Karpas-422 (cell line): ENCODE measurements around the gene USP9X. TPM values are rescaled to one million over a fixed set of nuclear protein-coding genes. Genes with fewer than 3 reads are reported as not detected.
"Not testable (repeated sequence)": the region's sequence is repeated elsewhere in the genome, so short reads cannot be mapped to it uniquely, and the experiment has no call there.

Experiments used
- DNase-seq: peaks from one replicate; pipeline ENCODE4 v3.0.0-alpha.2; 2015
- H2AFZ ChIP-seq: fragments of 200-600 bp; sonication (generic); 2 replicates; pipeline ENCODE4 v1.6.1; 2014; ENCODE audit warnings: antibody characterized with exemption, low read length, mixed read lengths
- H3K27ac ChIP-seq: fragments of 200-600 bp; sonication (generic); 2 replicates; pipeline ENCODE4 v1.5.1; 2014; ENCODE audit warnings: mild to moderate bottlenecking, low read length, moderate library complexity
- H3K27me3 ChIP-seq: fragments of 200-600 bp; sonication (generic); 2 replicates; pipeline ENCODE4 v1.6.1; 2014; ENCODE audit warnings: low read length, mixed read lengths
- H3K36me3 ChIP-seq: fragments of 200-600 bp; sonication (generic); 2 replicates; pipeline ENCODE4 v1.6.1; 2014; ENCODE audit warnings: low read length, mixed read lengths; ENCODE audit not compliant: insufficient read depth
- H3K4me1 ChIP-seq: fragments of 200-600 bp; sonication (generic); 2 replicates; pipeline ENCODE4 v1.6.1; 2014; ENCODE audit warnings: mild to moderate bottlenecking, low read length, mixed read lengths
- H3K4me2 ChIP-seq: fragments of 200-600 bp; sonication (generic); 2 replicates; pipeline ENCODE4 v1.6.1; 2014; ENCODE audit warnings: low read length, low read depth, mild to moderate bottlenecking; ENCODE audit not compliant: poor library complexity, severe bottlenecking
- H3K4me3 ChIP-seq: fragments of 200-600 bp; sonication (generic); 2 replicates; pipeline ENCODE4 v1.5.1; 2014; ENCODE audit warnings: mild to moderate bottlenecking, antibody characterized with exemption, low read length, mixed read lengths
- H3K79me2 ChIP-seq: fragments of 200-600 bp; sonication (generic); 2 replicates; pipeline ENCODE4 v1.6.1; 2014; ENCODE audit warnings: mild to moderate bottlenecking, low read length, mixed read lengths
- H3K9ac ChIP-seq: fragments of 200-600 bp; sonication (generic); 2 replicates; pipeline ENCODE4 v1.6.0; 2014; ENCODE audit warnings: low read length
- H3K9me2 ChIP-seq: fragments of 200-600 bp; sonication (generic), shearing (Covaris generic); replicated peaks from 2 replicates; pipeline ENCODE4 v1.6.0; 2014; ENCODE audit warnings: mild to moderate bottlenecking, low read length, moderate library complexity; ENCODE audit not compliant: insufficient read depth
- H3K9me3 ChIP-seq: fragments of 300-700, 200-600 bp; sonication (generic); 2 replicates; pipeline ENCODE4 v1.6.1; 2014; ENCODE audit warnings: low read length, mixed read lengths
- H4K20me1 ChIP-seq: fragments of 200-600 bp; sonication (generic); 2 replicates; pipeline ENCODE4 v1.6.1; 2014; ENCODE audit warnings: mild to moderate bottlenecking, antibody characterized with exemption, low read length, low read depth; ENCODE audit not compliant: insufficient read depth
- total RNA-seq: library from RNA; depleted of rRNA; stranded (reverse); fragments of >200 nt; shearing (Covaris generic); gene quantifications from 2 replicates; pipeline ENCODE4 v1.2.3, GENCODE V29; 2014; ENCODE audit warnings: low replicate concordance

The USP9X gene
- total RNA-seq, 1 experiment from 2014 or later = 160 TPM

DNA sequence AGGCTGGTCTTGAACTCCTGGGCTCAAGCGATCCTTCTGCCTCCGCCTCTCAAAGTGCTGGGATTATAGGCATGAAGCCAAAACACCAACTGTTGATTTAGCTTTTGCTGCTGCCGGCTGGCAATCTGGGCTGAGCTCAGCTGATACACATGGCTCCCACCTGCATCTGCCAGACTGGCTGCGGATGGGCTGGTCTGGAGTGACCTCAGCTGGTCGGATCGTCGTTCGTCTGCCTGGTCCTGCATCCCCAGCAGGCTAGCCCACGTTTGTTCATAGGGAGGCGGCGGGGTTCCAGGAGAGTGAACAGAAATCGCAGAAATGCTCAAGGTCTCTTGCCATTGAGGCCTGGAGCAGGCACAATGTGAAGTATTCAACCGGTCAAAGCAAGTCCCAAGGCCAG is 174.3 kb downstream of the USP9X start:
- DNase-seq = no peak
- Histone ChIP-seq H3K27me3 (no peaks in the 10 kb centered on the region), H3K4me2 (no peak overlapping the region), H3K4me1 (peaks cover 5% of the 10 kb centered on the region), H3K9me2 (no peaks in the 10 kb centered on the region), H3K27ac (no peak overlapping the region), H4K20me1 (no peaks in the 10 kb centered on the region), H3K4me3 (no peak overlapping the region), H3K36me3 (no peaks in the 10 kb centered on the region), H3K9me3 (no peaks in the 10 kb centered on the region), H3K9ac (no peak overlapping the region), H3K79me2 (no peaks in the 10 kb centered on the region), H2AFZ (no peak overlapping the region)

DNA sequence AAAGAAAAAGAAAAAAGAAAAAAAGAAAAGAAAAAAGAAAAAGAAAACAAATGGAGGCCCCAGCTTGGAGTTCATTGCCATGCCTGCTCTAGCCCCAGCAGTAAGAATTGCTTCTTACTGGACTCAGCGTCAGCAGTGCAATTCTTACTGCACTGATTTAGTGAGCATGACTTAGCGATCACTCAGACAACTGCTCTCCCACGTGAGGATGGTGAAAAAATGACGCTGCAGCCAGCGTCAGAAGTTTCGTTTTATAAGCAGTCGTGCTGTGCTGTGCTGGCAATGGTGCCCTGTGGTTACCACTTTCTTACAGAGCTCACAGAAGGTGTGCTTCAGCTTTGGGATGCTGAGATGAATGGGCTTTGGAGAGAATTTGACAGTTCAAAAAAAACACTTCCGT is 180.4 kb downstream of the USP9X start:
- Histone ChIP-seq H3K9me3 (no peaks in the 10 kb centered on the region), H3K79me2 (no peaks in the 10 kb centered on the region), H3K9me2 (no peaks in the 10 kb centered on the region), H3K27ac (no peak overlapping the region), H3K4me2 (no peak overlapping the region), H2AFZ (no peak overlapping the region), H3K4me3 (no peak overlapping the region), H3K36me3 (no peaks in the 10 kb centered on the region), H4K20me1 (no peaks in the 10 kb centered on the region), H3K4me1 (no peaks in the 10 kb centered on the region), H3K27me3 (no peaks in the 10 kb centered on the region), H3K9ac (no peak overlapping the region)
- DNase-seq = peak; percentile 49

GRCh38 chrX:41273638-41274037 is 188.4 kb downstream of the USP9X start:
- Histone ChIP-seq H2AFZ (no peak overlapping the region), H3K9ac (no peak overlapping the region), H3K9me2 (no peaks in the 10 kb centered on the region), H3K79me2 (no peaks in the 10 kb centered on the region), H3K9me3 (no peaks in the 10 kb centered on the region), H3K4me2 (no peak overlapping the region), H4K20me1 (no peaks in the 10 kb centered on the region), H3K36me3 (no peaks in the 10 kb centered on the region), H3K27ac (no peak overlapping the region), H3K4me1 (peaks cover 11% of the 10 kb centered on the region), H3K4me3 (no peak overlapping the region), H3K27me3 (no peaks in the 10 kb centered on the region)
- DNase-seq = no peak

DNA sequence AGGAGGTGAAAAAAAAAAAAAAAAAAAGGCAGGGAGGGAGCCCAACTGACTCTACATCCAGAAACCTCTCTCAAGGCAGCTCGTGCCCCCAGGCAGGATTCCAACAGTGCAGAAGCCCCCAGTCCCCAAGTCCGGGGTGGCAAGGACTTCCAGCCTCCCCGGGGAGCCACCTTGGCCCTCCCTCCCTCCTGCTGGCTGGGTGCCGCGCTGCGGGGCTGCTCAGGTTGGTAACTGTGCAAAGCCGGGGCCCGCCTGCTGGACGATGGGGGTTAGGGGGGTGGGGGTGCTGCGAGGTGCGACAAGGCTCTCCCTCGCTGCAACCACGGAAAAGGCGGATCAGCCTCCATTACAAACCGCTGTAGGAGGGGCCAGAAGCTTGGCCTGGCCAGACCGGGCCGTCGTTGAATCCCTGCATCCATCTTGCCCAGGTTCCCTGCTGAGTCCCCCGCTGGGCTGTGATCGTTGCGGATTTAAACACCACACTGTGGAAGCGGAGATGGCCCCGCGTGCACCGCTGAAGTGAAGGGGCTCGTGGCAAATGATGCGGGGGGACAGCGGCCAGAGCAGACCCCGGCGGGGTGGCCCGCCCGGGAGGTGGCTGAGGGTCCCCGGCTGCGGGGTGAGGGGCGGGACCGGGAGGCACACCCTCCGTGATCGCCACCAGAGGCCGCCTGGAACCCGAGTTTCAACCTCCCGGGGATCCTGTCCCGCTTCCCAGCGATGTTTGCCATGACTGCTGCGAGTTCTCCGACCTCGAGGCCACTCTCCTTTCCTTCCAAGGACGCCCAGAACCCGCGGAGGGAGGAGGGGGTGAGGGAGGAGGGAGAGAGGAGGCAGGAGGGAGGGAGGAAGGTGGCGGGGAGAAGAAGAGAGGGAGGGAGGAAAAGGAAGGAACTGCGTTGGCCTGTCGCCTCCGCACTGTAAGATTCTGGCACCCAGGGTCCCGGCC is 190.7 kb downstream of the USP9X start:
- peak overlapping the region; percentile 67 for H3K4me2 ChIP-seq
- peak overlapping the region; percentile 87; the same call in 1 of the 2 replicates for H2AFZ ChIP-seq
- H3K27me3 ChIP-seq = no peaks in the 10 kb centered on the region
- peak overlapping the region; percentile 59 for H3K9ac ChIP-seq
- no peaks in the 10 kb centered on the region for H3K9me3 ChIP-seq
- no peaks in the 10 kb centered on the region for H4K20me1 ChIP-seq
- H3K4me3 ChIP-seq = peak overlapping the region; percentile 61
- H3K36me3 ChIP-seq = no peaks in the 10 kb centered on the region
- DNase-seq = peak; percentile 57
- no peaks in the 10 kb centered on the region for H3K79me2 ChIP-seq
- H3K27ac ChIP-seq = no peak overlapping the region
- H3K9me2 ChIP-seq = no peaks in the 10 kb centered on the region
- peaks cover 11% of the 10 kb centered on the region for H3K4me1 ChIP-seq

GRCh38 chrX:41276661-41277506 is 191.6 kb downstream of the USP9X start:
- peak overlapping the region; percentile 61; the same call in 1 of the 2 replicates for H3K4me3 ChIP-seq

DNA sequence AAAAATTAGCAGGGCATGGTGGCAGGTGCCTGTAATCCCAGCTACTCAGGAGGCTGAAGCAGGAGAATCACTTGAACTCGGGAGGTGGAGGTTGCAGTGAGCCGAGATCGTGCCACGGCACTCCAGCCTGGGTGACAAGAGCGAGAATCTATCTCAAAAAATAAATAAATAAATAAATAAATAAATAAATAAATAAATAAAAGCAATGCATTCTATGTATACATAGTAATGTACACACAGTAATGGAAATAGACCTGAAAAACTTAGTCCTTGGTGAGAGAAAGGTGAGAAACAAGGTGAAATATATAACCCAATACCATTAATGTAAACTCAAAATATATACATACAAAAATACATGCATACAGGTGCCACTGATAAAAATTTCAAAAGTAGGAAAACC is 197.1 kb downstream of the USP9X start:
- H3K9ac ChIP-seq, H2AFZ ChIP-seq, H3K27ac ChIP-seq, H3K4me2 ChIP-seq, H3K4me1 ChIP-seq, H3K4me3 ChIP-seq, H4K20me1 ChIP-seq, H3K27me3 ChIP-seq, H3K9me2 ChIP-seq, DNase-seq, H3K36me3 ChIP-seq, H3K9me3 ChIP-seq, H3K79me2 ChIP-seq: not testable (repeated sequence)

More at GRCh38 chrX:41276661-41277506, 191.6 kb downstream of the USP9X start:
- no peak overlapping the region for H3K27ac ChIP-seq
- DNase-seq = no peak
- no peaks in the 10 kb centered on the region for H3K36me3 ChIP-seq
- no peaks in the 10 kb centered on the region for H3K9me2 ChIP-seq
- H3K79me2 ChIP-seq = no peaks in the 10 kb centered on the region
- no peaks in the 10 kb centered on the region for H3K27me3 ChIP-seq
- H3K4me2 ChIP-seq = peak overlapping the region; percentile 67
- peak overlapping the region; percentile 87; the same call in 1 of the 2 replicates for H2AFZ ChIP-seq
- H4K20me1 ChIP-seq = no peaks in the 10 kb centered on the region
- peak overlapping the region; percentile 59 for H3K9ac ChIP-seq
- H3K9me3 ChIP-seq = no peaks in the 10 kb centered on the region
- H3K4me1 ChIP-seq = peaks cover 11% of the 10 kb centered on the region

GRCh38 chrX:41285928-41286327 is 200.7 kb downstream of the USP9X start:
- not testable (repeated sequence) for H3K9me3 ChIP-seq, H2AFZ ChIP-seq, H3K4me1 ChIP-seq, H3K27me3 ChIP-seq, H3K27ac ChIP-seq, H4K20me1 ChIP-seq, DNase-seq, H3K4me2 ChIP-seq, H3K4me3 ChIP-seq, H3K9me2 ChIP-seq, H3K79me2 ChIP-seq, H3K36me3 ChIP-seq, H3K9ac ChIP-seq
